GM21529 (cell line): Measurements from ENCODE around the gene DMD.
"Not testable (repeated sequence)": the region's sequence is repeated elsewhere in the genome, so short reads cannot be mapped to it uniquely, and the experiment has no call there.

ENCODE experiments used
- ATAC-seq: cut with Tn5 transposase; IDR thresholded peaks from one replicate; pipeline ENCODE4 v1.9.1; 2021; ENCODE audit not compliant: unreplicated experiment

DMD gene

DNA sequence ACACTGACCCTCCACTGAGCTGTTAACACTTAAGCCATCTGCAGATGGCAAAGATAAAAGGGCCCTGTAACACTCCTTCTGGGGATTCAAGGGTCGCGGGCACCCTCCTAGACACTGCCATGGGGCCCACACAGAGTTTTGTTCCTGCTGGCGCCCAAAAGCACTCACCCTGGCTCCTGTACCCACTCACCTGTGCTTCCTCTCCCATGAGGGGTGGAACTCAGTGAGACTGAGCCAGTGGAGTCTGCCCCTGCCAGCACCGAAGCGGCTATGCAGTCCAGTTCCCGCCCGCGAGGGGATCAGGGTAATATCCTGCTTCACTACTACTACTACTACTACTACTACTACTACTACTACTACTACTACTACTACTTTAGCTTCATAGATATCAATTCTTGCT is 1827.4 kb downstream of the DMD start:
- ATAC-seq = no peak

GRCh38 chrX:31378973-31379372 is 1832.4 kb downstream of the DMD start:
- not testable (repeated sequence) for ATAC-seq

GRCh38 chrX:31377821-31378220 is 1833.5 kb downstream of the DMD start:
- not testable (repeated sequence) for ATAC-seq

DNA sequence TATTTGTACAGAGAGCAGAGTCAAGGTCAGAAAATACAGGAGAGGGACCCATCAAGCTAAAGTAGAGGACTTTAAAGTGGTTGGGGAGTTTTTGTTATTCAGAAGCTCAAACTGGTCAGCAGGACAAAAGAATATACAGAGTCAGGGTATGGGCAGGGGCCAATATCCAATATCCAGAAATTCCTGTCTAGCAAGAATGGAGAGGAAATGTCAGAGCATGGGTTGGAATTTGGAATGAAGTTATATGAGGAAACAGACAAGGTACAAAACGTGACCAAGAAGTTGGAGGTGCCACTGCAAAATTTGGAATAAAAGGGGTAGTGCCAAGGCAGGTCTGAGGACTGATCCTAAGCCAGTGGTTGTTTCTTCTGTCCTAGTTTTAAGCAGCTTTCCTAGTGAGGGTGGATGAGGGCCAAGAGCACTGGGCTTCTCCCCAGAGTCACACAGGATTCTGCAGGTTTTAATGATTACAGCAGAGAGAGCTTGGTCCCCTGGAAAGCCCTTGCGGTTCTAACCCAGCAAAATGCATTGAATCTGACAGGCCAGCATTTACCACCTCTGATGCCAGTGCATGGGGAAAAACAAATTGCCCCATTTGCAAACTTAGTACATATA is 1834.8 kb downstream of the DMD start:
- ATAC-seq = no peak

GRCh38 chrX:31374786-31375185 is 1836.6 kb downstream of the DMD start:
- no peak for ATAC-seq

DNA sequence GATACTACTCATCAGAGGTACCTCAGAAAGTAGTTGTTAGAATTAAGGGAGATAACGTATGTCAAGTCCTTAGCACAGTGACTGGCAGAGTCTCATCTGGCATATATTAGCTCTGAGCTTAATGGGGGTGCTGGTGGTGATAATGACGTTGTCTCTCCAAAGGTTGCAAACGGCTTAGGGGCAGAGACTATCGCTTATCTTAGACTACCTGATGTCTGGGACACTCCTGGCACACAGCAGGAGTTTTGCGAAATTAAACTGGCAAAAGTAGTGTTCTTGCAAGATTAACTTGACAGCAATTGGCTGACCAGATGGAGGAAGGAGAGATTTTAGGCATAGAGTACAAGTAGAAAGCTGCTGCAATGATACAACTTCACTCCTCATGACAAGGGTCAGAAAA is 1839.4 kb downstream of the DMD start:
- no peak for ATAC-seq

GRCh38 chrX:31367816-31368215 is 1843.5 kb downstream of the DMD start:
- ATAC-seq = no peak

- ATAC-seq = no peak
Observed at GRCh38 chrX:31366041-31366440, 1845.3 kb downstream of the DMD start.

GRCh38 chrX:31356275-31357212 is 1854.8 kb downstream of the DMD start:
- no peak for ATAC-seq

- no peak for ATAC-seq
Observed at GRCh38 chrX:31355206-31355955, 1856.0 kb downstream of the DMD start.

GRCh38 chrX:31353095-31353494 is 1858.3 kb downstream of the DMD start:
- no peak for ATAC-seq

GRCh38 chrX:31350808-31351074 is 1860.6 kb downstream of the DMD start:
- ATAC-seq = no peak

DNA sequence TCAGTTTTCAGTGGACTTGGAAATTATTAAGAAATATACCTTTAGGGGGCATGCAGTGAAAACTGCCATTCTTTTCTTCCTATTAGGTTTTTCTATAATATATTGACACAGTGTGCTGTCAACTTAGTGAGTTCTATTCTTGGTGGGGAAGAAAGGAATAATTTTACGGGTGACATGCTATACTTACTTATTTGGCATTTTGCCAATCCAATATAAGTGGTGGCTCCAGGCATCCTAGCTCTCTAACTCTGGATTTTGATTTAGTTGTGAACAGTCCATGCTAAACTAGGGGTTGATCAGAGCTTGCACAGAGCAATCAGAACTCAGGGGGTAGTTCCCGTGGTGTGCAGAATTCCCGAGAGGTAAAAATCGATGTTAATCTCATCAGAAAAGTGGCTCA is 1861.8 kb downstream of the DMD start:
- ATAC-seq = no peak

- no peak for ATAC-seq
Observed at GRCh38 chrX:31340587-31340986, 1870.8 kb downstream of the DMD start.

- ATAC-seq = no peak
Observed at GRCh38 chrX:31338991-31339350, 1872.4 kb downstream of the DMD start.

- no peak for ATAC-seq
Observed at GRCh38 chrX:31337332-31337731, 1874.0 kb downstream of the DMD start.

DNA sequence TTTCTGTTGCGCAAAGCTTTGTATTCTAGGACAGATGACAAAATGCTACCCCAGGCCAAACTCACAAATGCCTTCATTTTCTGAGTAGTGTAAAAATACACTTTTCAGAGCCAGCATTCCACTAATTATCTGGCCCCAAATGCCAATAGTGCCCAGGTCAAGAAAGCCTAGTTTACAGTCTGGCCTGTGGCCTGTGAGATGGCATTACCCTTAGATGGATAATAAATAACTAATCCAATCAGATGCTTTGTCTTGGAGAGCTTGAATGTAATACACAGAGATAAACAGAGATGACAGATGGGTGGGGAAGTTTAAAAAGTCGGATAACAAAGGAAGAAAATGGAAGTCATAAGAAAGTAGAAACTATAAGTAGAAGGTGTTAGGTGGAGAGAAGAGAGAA is 1874.9 kb downstream of the DMD start:
- no peak for ATAC-seq

DNA sequence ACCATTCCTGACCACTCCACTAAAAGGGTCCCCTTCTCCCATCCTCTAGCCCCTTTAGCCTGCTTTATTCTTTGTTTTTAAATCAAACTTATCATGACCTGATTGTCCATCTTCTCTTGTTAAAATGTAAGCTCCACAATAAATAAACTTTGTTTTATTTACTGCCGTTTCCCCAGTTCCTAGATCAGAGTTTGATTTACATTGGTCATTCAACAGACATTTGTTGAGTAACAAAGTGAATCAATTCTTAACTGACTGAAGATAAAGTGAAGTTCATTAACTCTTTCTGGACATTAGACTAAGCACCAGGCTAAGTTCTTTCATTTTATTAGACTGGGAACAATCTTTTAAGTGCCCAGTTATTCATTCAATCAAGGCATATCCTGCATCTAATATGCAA is 1876.4 kb downstream of the DMD start:
- no peak for ATAC-seq

DNA sequence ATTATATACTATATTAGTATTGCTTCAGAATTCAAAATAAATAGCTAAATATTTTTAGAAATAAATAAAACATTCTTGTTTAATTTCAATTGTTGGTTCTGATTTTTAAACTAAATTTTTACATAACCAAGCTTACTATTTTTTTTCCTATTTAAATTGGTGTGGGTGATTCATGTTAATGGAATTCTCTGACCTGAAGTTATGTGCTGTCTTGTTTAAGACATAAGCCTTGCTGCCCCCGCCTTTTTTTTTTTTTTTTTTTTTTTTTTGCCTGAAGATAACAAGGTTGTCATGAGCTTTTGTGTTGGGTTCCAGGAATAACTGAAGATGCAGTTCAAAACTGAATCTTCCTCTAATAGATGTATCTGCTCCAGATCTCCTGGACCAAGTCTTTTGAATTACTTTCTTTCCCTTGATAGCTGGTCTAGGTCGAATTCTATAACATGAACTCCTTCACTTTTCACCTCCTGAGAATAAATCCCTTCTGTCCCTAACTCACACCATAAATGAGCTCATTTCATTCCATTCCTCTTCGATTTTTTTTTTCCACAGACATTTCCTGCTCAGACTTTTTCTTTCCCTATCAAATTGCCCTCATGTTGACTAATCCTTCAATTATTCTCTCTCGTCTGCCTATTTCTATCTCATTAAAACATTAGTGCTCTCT is 1878.1 kb downstream of the DMD start:
- no peak for ATAC-seq

GRCh38 chrX:31331928-31332327 is 1879.4 kb downstream of the DMD start:
- no peak for ATAC-seq

GRCh38 chrX:31331015-31331414 is 1880.3 kb downstream of the DMD start:
- ATAC-seq = no peak

DNA sequence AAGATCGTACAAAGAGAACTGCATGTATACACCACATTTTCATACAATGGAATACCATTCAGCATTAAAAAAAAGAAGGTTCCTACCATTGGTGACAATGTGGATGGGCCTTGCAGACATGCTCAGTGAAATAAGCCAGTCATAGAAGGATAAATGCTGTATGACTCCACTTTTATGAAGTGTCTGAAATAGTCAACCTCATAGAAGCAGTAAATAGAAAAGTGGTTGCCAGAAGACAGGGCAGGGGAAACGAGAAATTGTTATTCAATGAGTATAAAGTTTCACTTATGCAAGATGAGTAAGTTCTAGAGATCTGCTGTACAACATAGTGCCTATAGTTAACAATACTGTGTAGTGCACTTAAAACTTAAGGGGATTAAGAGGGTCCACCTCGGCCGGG is 1882.1 kb downstream of the DMD start:
- ATAC-seq = no peak
